Trophoblast cell (in vitro differentiated cells and primary cell): ENCODE measurements around the gene COL5A2.

ENCODE experiments used
- DNase-seq, 2 donors: peaks; one replicate each; pipeline ENCODE4 v3.0.0-alpha.2; 2016
- H2AFZ ChIP-seq: 2 replicates; pipeline ENCODE4 v1.6.1; 2013; ENCODE audit warnings: low read length, moderate library complexity, mild to moderate bottlenecking; ENCODE audit not compliant: insufficient read depth, poor library complexity
- H2AK5ac ChIP-seq: 2 replicates; pipeline ENCODE4 v1.6.1; 2013; ENCODE audit warnings: mild to moderate bottlenecking, low read length
- H2BK120ac ChIP-seq: 2 replicates; pipeline ENCODE4 v1.6.1; 2013; ENCODE audit warnings: low read length, mild to moderate bottlenecking, moderate library complexity; ENCODE audit not compliant: insufficient read depth, poor library complexity
- H2BK12ac ChIP-seq: 2 replicates; pipeline ENCODE4 v1.6.1; 2013; ENCODE audit warnings: mild to moderate bottlenecking, low read length, moderate library complexity
- H2BK5ac ChIP-seq: 2 replicates; pipeline ENCODE4 v1.6.1; 2013; ENCODE audit warnings: low read length, low read depth, moderate library complexity, mild to moderate bottlenecking; ENCODE audit not compliant: poor library complexity
- H3K14ac ChIP-seq: 2 replicates; pipeline ENCODE4 v1.6.1; 2013; ENCODE audit warnings: mild to moderate bottlenecking, low read length
- H3K18ac ChIP-seq: 2 replicates; pipeline ENCODE4 v1.6.1; 2013; ENCODE audit warnings: mild to moderate bottlenecking, low read length
- H3K23ac ChIP-seq: 2 replicates; pipeline ENCODE4 v1.6.1; 2013; ENCODE audit warnings: low read length
- H3K27ac ChIP-seq: 2 replicates; pipeline ENCODE4 v1.5.1; 2013; ENCODE audit warnings: low read depth, mild to moderate bottlenecking, inconsistent platforms, low read length, moderate library complexity
- H3K27me3 ChIP-seq: 2 replicates; pipeline ENCODE4 v1.6.1; 2013; ENCODE audit warnings: inconsistent platforms, mild to moderate bottlenecking, low read length, moderate library complexity; ENCODE audit not compliant: insufficient read depth
- H3K36me3 ChIP-seq, 2 experiments: 1 replicate in 1 of 2; 2 replicates in 1 of 2; pipeline ENCODE4 v1.6.1; 2013; ENCODE audit warnings: low read length in 2 of 2, mild to moderate bottlenecking in 2 of 2, moderate library complexity in 1 of 2; ENCODE audit not compliant: insufficient read depth in 2 of 2, control insufficient read depth in 1 of 2
- H3K4ac ChIP-seq: 2 replicates; pipeline ENCODE4 v1.6.1; 2013; ENCODE audit warnings: low read depth, mild to moderate bottlenecking, low read length, moderate library complexity
- H3K4me1 ChIP-seq, 2 experiments: 1 replicate in 1 of 2; 2 replicates in 1 of 2; pipeline ENCODE4 v1.6.1; 2013; ENCODE audit warnings: low read length in 2 of 2, mild to moderate bottlenecking in 2 of 2, moderate library complexity in 1 of 2; ENCODE audit not compliant: insufficient read depth in 2 of 2, control insufficient read depth in 1 of 2
- H3K4me2 ChIP-seq: 2 replicates; pipeline ENCODE4 v1.6.1; 2013; ENCODE audit warnings: inconsistent platforms, mild to moderate bottlenecking, low read length, moderate library complexity
- H3K4me3 ChIP-seq: 2 replicates; pipeline ENCODE4 v1.5.1; 2013; ENCODE audit warnings: mild to moderate bottlenecking, low read depth, low read length, inconsistent platforms
- H3K79me1 ChIP-seq: one replicate; pipeline ENCODE4 v1.6.1; 2013; ENCODE audit warnings: low read length
- H3K79me2 ChIP-seq: 2 replicates; pipeline ENCODE4 v1.6.1; 2013; ENCODE audit warnings: low read length, mild to moderate bottlenecking; ENCODE audit not compliant: control insufficient read depth, insufficient read depth, poor library complexity
- H3K9ac ChIP-seq: 2 replicates; pipeline ENCODE4 v1.6.1; 2013; ENCODE audit warnings: mild to moderate bottlenecking, low read length
- H3K9me3 ChIP-seq: 2 replicates; pipeline ENCODE4 v1.6.1; 2013; ENCODE audit warnings: low read depth, mild to moderate bottlenecking, control low read depth, inconsistent platforms, low read length; ENCODE audit not compliant: insufficient read depth
- H4K12ac ChIP-seq: 2 replicates; pipeline ENCODE4 v1.6.1; 2013; ENCODE audit warnings: low read depth, mild to moderate bottlenecking, low read length, moderate library complexity
- H4K8ac ChIP-seq: 2 replicates; pipeline ENCODE4 v1.6.1; 2013; ENCODE audit warnings: low read depth, mild to moderate bottlenecking, low read length, moderate library complexity
- H4K91ac ChIP-seq: one replicate; pipeline ENCODE4 v1.6.1; 2013; ENCODE audit warnings: low read depth, mild to moderate bottlenecking, low read length, moderate library complexity
- WGBS: extraction: QIAGEN DNeasy Blood & Tissue Kit; methylation state at CpG from one replicate; pipeline ENCODE4 v1.1.7; 2013; ENCODE audit warnings: missing lambda C conversion rate; ENCODE audit not compliant: insufficient read length, insufficient coverage; ENCODE audit errors: extremely low coverage; 5-methylcytosine and 5-hydroxymethylcytosine counted together

Gene COL5A2

GRCh38 chr2:189204322-189204941 is 24.9 kb upstream of the COL5A2 start:
- WGBS = no CpG with 5 or more reads among the region's 3 CpGs

GRCh38 chr2:189203177-189203799 is 23.7 kb upstream of the COL5A2 start:
- Histone ChIP-seq H3K4me1 (no peaks in the 10 kb centered on the region), H3K36me3 (no peaks in the 10 kb centered on the region), H2BK5ac (no peak overlapping the region), H3K79me1 (no peaks in the 10 kb centered on the region), H4K12ac (no peak overlapping the region), H4K8ac (no peak overlapping the region), H3K23ac (no peak overlapping the region), H3K4me3 (no peak overlapping the region), H3K79me2 (no peaks in the 10 kb centered on the region), H3K27me3 (no peaks in the 10 kb centered on the region), H3K4me2 (no peak overlapping the region), H2AK5ac (no peak overlapping the region), H2BK120ac (no peak overlapping the region), H3K14ac (no peak overlapping the region), H3K18ac (no peak overlapping the region), H2BK12ac (no peak overlapping the region), H3K9ac (no peak overlapping the region), H3K4ac (no peak overlapping the region), H2AFZ (no peak overlapping the region), H4K91ac (no peak overlapping the region), H3K27ac (no peak overlapping the region), H3K9me3 (no peaks in the 10 kb centered on the region)
- no CpG with 5 or more reads among the region's 4 CpGs for WGBS
- DNase-seq = no peak

More at GRCh38 chr2:189204322-189204941, 24.9 kb upstream of the COL5A2 start:
- Histone ChIP-seq H3K4me2 (no peak overlapping the region), H2BK5ac (no peak overlapping the region), H2BK120ac (no peak overlapping the region), H3K23ac (no peak overlapping the region), H3K4me1 (peaks cover 0 to 2% of the 10 kb centered on the region in 2 experiments), H3K9ac (no peak overlapping the region), H3K9me3 (no peaks in the 10 kb centered on the region), H3K79me2 (no peaks in the 10 kb centered on the region), H3K4me3 (no peak overlapping the region), H4K12ac (no peak overlapping the region), H3K36me3 (no peaks in the 10 kb centered on the region), H3K27me3 (no peaks in the 10 kb centered on the region), H2AFZ (no peak overlapping the region), H3K79me1 (no peaks in the 10 kb centered on the region), H2BK12ac (no peak overlapping the region), H2AK5ac (no peak overlapping the region), H3K18ac (no peak overlapping the region), H3K27ac (no peak overlapping the region), H3K4ac (no peak overlapping the region), H4K91ac (no peak overlapping the region), H3K14ac (no peak overlapping the region), H4K8ac (no peak overlapping the region)
- DNase-seq = peak in 1 of 2 donors; percentile 38

GRCh38 chr2:189199797-189200196 is 20.2 kb upstream of the COL5A2 start:
- Histone ChIP-seq H4K8ac (no peak overlapping the region), H2BK5ac (no peak overlapping the region), H4K12ac (no peak overlapping the region), H3K4me2 (no peak overlapping the region), H2AK5ac (no peak overlapping the region), H4K91ac (no peak overlapping the region), H3K18ac (no peak overlapping the region), H3K9ac (no peak overlapping the region), H3K36me3 (no peaks in the 10 kb centered on the region), H3K27me3 (no peaks in the 10 kb centered on the region), H3K79me2 (no peaks in the 10 kb centered on the region), H3K27ac (no peak overlapping the region), H2BK12ac (no peak overlapping the region), H3K9me3 (no peaks in the 10 kb centered on the region), H3K14ac (no peak overlapping the region), H3K4me3 (no peak overlapping the region), H3K23ac (no peak overlapping the region), H3K4ac (no peak overlapping the region), H2BK120ac (no peak overlapping the region), H3K79me1 (no peaks in the 10 kb centered on the region), H3K4me1 (no peaks in the 10 kb centered on the region), H2AFZ (no peak overlapping the region)
- no peak for DNase-seq

- H2BK5ac ChIP-seq = no peak overlapping the region
- no peak overlapping the region for H3K18ac ChIP-seq
- no peak overlapping the region for H3K23ac ChIP-seq
- H3K36me3 ChIP-seq = no peaks in the 10 kb centered on the region
- no peak overlapping the region for H2BK120ac ChIP-seq
- no peak overlapping the region for H2AK5ac ChIP-seq
- no peak overlapping the region for H3K14ac ChIP-seq
- H3K4me2 ChIP-seq = no peak overlapping the region
- H3K4ac ChIP-seq = no peak overlapping the region
- whole genome bisulfite sequencing = no CpG with 5 or more reads among the region's 1 CpG
- H3K27me3 ChIP-seq = no peaks in the 10 kb centered on the region
- H3K4me3 ChIP-seq = no peak overlapping the region
- H3K79me2 ChIP-seq = no peaks in the 10 kb centered on the region
- no peak overlapping the region for H3K9ac ChIP-seq
- no peak overlapping the region for H2AFZ ChIP-seq
- H3K27ac ChIP-seq = no peak overlapping the region
- no peak overlapping the region for H2BK12ac ChIP-seq
- no peak overlapping the region for H4K12ac ChIP-seq
- no peak overlapping the region for H4K8ac ChIP-seq
- H3K4me1 ChIP-seq = no peaks in the 10 kb centered on the region
- DNase-seq = no peak
- no peaks in the 10 kb centered on the region for H3K79me1 ChIP-seq
- no peak overlapping the region for H4K91ac ChIP-seq
- H3K9me3 ChIP-seq = no peaks in the 10 kb centered on the region
Measured at GRCh38 chr2:189192766-189193165, 13.2 kb upstream of the COL5A2 start.
